Measurements from ENCODE around the gene ARHGEF16.

DNA sequence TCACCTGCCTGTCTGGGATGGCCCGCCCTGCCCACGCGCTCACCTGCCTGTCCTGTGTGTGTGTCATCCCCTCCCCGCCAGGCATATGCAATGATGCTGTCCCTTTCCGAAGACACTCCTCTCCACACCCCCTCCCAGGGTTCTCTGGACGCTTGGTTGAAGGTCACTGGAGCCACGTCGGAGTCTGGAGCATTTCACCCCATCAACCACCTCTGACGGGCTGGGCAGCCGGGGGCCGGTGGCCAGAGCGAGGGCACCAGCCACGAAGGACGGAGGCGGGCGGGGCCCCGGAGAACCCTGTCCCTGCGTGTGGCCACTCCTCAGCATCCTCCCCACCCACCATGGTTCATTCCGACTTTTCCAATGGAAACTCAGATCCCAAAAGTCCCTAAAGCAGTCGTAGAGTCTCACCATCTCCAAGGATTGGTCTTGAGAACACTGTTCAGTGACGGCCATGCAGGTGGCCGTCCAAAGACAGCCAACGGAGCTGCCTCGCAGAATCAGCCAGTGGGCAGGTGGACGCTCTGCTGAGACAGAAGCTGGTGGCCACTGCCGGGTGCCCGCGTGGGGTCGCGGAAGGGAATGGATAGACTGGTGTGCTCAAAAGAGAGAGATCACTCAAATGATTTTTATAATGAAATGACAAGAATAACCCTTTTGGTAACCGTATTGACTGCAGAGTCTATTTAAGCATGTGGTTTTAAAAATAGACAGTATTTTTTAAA lies 20.7 kb upstream of the ARHGEF16 start:
- TF ChIP-seq, protein P1, sequence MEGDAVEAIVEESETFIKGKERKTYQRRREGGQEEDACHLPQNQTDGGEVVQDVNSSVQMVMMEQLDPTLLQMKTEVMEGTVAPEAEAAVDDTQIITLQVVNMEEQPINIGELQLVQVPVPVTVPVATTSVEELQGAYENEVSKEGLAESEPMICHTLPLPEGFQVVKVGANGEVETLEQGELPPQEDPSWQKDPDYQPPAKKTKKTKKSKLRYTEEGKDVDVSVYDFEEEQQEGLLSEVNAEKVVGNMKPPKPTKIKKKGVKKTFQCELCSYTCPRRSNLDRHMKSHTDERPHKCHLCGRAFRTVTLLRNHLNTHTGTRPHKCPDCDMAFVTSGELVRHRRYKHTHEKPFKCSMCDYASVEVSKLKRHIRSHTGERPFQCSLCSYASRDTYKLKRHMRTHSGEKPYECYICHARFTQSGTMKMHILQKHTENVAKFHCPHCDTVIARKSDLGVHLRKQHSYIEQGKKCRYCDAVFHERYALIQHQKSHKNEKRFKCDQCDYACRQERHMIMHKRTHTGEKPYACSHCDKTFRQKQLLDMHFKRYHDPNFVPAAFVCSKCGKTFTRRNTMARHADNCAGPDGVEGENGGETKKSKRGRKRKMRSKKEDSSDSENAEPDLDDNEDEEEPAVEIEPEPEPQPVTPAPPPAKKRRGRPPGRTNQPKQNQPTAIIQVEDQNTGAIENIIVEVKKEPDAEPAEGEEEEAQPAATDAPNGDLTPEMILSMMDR (IDR thresholded peaks at IDR 0.05; ENCODE audit: low read length), result no peak
- no peak for TF ChIP-seq EZH2 (optimal IDR thresholded peaks at IDR 0.05; ENCODE audit: low read depth, low read length)
